Natural killer cell (primary cell): Measurements from ENCODE around the gene FAM228B. TPM values are rescaled to one million over a fixed set of nuclear protein-coding genes. Genes with fewer than 3 reads are reported as not detected.
"Not testable (repeated sequence)": the region's sequence is repeated elsewhere in the genome, so short reads cannot be mapped to it uniquely, and the experiment has no call there.

Source experiments
- ATAC-seq, 3 donors: fragments of 150-1000 bp in 2 of 3; fragments of 200-7000 bp in 1 of 3; cut with Tn5 transposase; 1 replicate in 1 of 3; 2 replicates in 2 of 3; pipeline ENCODE4 v1.10.0; 2021; ENCODE audit warnings: mild to moderate bottlenecking in 2 of 3, moderate library complexity in 2 of 3
- DNase-seq, 2 donors: peaks; one replicate each; pipeline versions ENCODE4 v3.0.0 to v3.0.0-alpha.2; 2013 to 2021; ENCODE audit warnings: mixed read lengths in 1 of 2
- H3K27ac ChIP-seq: one replicate; pipeline ENCODE4 v1.5.1; 2013; ENCODE audit warnings: mild to moderate bottlenecking, low read length
- H3K27me3 ChIP-seq: one replicate; pipeline ENCODE4 v1.6.1; 2013; ENCODE audit warnings: low read length; ENCODE audit not compliant: control insufficient read depth, insufficient read depth
- H3K36me3 ChIP-seq: one replicate; pipeline ENCODE4 v1.6.1; 2013; ENCODE audit warnings: low read length; ENCODE audit not compliant: control insufficient read depth, insufficient read depth
- H3K4me1 ChIP-seq: one replicate; pipeline ENCODE4 v1.6.1; 2013; ENCODE audit warnings: low read length; ENCODE audit not compliant: control insufficient read depth, insufficient read depth
- H3K4me3 ChIP-seq: one replicate; pipeline ENCODE4 v1.5.1; 2013; ENCODE audit warnings: low read length
- H3K9me3 ChIP-seq: one replicate; pipeline ENCODE4 v1.6.1; 2013; ENCODE audit warnings: low read length; ENCODE audit not compliant: control insufficient read depth, insufficient read depth
- H3K27ac Mint-ChIP-seq, 2 donors: one replicate each; pipeline ENCODE4 v1.8.0; 2022; ENCODE audit warnings: mild to moderate bottlenecking in 2 of 2, mixed read lengths in 2 of 2, moderate library complexity in 1 of 2
- H3K27me3 Mint-ChIP-seq, 2 donors: one replicate each; pipeline ENCODE4 v1.8.0; 2022; ENCODE audit warnings: low read depth in 2 of 2, mixed read lengths in 2 of 2
- H3K36me3 Mint-ChIP-seq: one replicate; pipeline ENCODE4 v1.8.0; 2022; ENCODE audit warnings: mixed read lengths
- H3K4me1 Mint-ChIP-seq, 2 donors: one replicate each; pipeline ENCODE4 v1.8.0; 2022; ENCODE audit warnings: mixed read lengths in 2 of 2
- H3K4me3 Mint-ChIP-seq: one replicate; pipeline ENCODE4 v1.8.0; 2022; ENCODE audit warnings: mild to moderate bottlenecking, moderate library complexity, mixed read lengths
- H3K9me3 Mint-ChIP-seq, 2 donors: one replicate each; pipeline ENCODE4 v1.8.0; 2022; ENCODE audit warnings: mixed read lengths in 2 of 2
- WGBS: methylation state at CpG from one replicate; pipeline ENCODE4 v1.1.7; 2013; ENCODE audit warnings: missing lambda C conversion rate; ENCODE audit not compliant: insufficient coverage; 5-methylcytosine and 5-hydroxymethylcytosine counted together
- intact Hi-C: fragments of 100-400 bp; cut with micrococcal nuclease; formaldehyde crosslinking; loops from one replicate; pipeline ENCODE4 v1.14.2; 2022
- total RNA-seq, 4 donors: library from RNA; stranded (reverse); fragments of 120-200 nt in 1 of 4; gene quantifications; one replicate each; pipeline versions ENCODE4 v1.2.3 to v1.2.4, GENCODE V29; 2013 to 2022
- TF ChIP-seq, protein P1 (sequence below): fragments of 200-600 bp; IDR thresholded peaks from one replicate; pipeline ENCODE4 v1.8.0; 2022; ENCODE audit warnings: antibody characterized with exemption

FAM228B gene
- total RNA-seq, 3 donors from 2014 or later (not counting 1 experiment from before 2014, with no cell fraction given) = 31.4 to 35.9 (median 31.5) TPM

DNA sequence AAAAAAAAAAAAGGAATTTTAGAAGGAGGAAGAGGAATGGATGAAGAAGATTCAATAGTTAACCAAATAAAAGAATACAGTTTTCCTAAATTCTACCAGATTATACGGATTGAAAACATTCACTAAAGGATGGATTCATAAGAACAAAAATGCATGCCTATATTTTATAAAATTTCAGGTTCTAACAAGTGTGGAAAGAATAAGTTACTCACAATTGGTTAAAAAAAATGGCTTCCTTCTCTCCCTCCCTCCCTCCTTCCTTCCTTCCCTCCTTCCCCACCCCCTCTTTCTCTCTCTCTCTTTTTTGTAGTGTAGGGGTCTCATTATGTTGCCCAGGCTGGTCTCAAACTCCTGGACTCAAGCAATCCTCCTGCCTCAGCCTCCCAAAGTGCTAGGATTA lies 37.0 kb upstream of the FAM228B start:
- Histone ChIP-seq H3K9me3 (no peaks in the 10 kb centered on the region), H3K4me1 (peaks cover 19% of the 10 kb centered on the region), H3K27ac (no peak overlapping the region), H3K27me3 (no peaks in the 10 kb centered on the region), H3K36me3 (peaks cover 9% of the 10 kb centered on the region), H3K4me3 (no peak overlapping the region)
- intact Hi-C loops = no loop called here
- no peak for DNase-seq
- no peak for ATAC-seq
- no peaks in the 10 kb centered on the region for H3K27me3 Mint-ChIP-seq
- WGBS = no CpG with 5 or more reads among the region's 1 CpG
- no peaks in the 10 kb centered on the region for H3K9me3 Mint-ChIP-seq
- H3K4me3 Mint-ChIP-seq = no peak overlapping the region
- H3K4me1 Mint-ChIP-seq = peaks cover 5 to 29% of the 10 kb centered on the region in 2 donors
- no peaks in the 10 kb centered on the region for H3K36me3 Mint-ChIP-seq
- H3K27ac Mint-ChIP-seq = no peak overlapping the region
- TF ChIP-seq, protein P1, sequence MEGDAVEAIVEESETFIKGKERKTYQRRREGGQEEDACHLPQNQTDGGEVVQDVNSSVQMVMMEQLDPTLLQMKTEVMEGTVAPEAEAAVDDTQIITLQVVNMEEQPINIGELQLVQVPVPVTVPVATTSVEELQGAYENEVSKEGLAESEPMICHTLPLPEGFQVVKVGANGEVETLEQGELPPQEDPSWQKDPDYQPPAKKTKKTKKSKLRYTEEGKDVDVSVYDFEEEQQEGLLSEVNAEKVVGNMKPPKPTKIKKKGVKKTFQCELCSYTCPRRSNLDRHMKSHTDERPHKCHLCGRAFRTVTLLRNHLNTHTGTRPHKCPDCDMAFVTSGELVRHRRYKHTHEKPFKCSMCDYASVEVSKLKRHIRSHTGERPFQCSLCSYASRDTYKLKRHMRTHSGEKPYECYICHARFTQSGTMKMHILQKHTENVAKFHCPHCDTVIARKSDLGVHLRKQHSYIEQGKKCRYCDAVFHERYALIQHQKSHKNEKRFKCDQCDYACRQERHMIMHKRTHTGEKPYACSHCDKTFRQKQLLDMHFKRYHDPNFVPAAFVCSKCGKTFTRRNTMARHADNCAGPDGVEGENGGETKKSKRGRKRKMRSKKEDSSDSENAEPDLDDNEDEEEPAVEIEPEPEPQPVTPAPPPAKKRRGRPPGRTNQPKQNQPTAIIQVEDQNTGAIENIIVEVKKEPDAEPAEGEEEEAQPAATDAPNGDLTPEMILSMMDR = no peak

DNA sequence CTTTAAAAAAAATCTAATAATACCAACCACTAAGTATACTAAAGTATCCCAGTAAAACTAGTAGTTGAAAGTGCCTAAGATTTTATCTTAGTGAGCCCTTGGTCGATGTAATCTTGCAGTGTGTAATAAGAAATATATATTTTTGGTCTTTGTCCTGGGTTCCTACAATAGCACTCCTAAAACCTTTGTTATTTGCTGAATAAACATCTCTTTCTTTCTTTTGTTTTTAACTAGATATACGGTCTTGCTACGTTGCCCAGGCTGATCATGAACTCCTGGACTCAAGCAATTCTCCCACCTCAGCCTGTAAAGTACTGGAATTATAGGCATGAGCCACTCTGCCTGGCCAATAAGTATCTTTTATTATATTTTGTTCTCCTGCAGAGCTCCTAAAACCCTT lies 36.2 kb upstream of the FAM228B start:
- DNase-seq (no peak), ATAC-seq (no peak)
- Histone ChIP-seq H3K27me3 (no peaks in the 10 kb centered on the region), H3K27ac (no peak overlapping the region), H3K36me3 (peaks cover 8% of the 10 kb centered on the region), H3K9me3 (no peaks in the 10 kb centered on the region), H3K4me1 (peaks cover 19% of the 10 kb centered on the region), H3K4me3 (no peak overlapping the region)
- Mint-ChIP-seq H3K27me3 (no peaks in the 10 kb centered on the region), H3K4me3 (no peak overlapping the region), H3K4me1 (peaks cover 5 to 29% of the 10 kb centered on the region in 2 donors), H3K27ac (no peak overlapping the region), H3K36me3 (no peaks in the 10 kb centered on the region), H3K9me3 (no peaks in the 10 kb centered on the region)
- TF ChIP-seq, protein P1 = no peak
- intact Hi-C loops = no loop called here
- WGBS = 100% methylated on average over 2 of the region's 3 CpGs

- H3K36me3 Mint-ChIP-seq = no peaks in the 10 kb centered on the region
- intact Hi-C loops = no loop called here
Measured at GRCh38 chr2:24088821-24089359, 34.4 kb upstream of the FAM228B start.

GRCh38 chr2:24093270-24093669 lies 30.0 kb upstream of the FAM228B start:
- H3K27ac Mint-ChIP-seq, H3K27ac ChIP-seq, H3K27me3 Mint-ChIP-seq, H3K4me1 Mint-ChIP-seq, H3K36me3 Mint-ChIP-seq, DNase-seq, H3K9me3 Mint-ChIP-seq, H3K36me3 ChIP-seq, ATAC-seq, H3K27me3 ChIP-seq, H3K4me3 Mint-ChIP-seq, H3K4me1 ChIP-seq, H3K9me3 ChIP-seq, H3K4me3 ChIP-seq, intact Hi-C loops: not testable (repeated sequence)
- WGBS = no CpG with 5 or more reads among the region's 5 CpGs

More at GRCh38 chr2:24088821-24089359, 34.4 kb upstream of the FAM228B start:
- H3K27ac ChIP-seq = no peak overlapping the region
- Mint-ChIP-seq H3K9me3 (no peaks in the 10 kb centered on the region), H3K27ac (no peak overlapping the region), H3K4me1 (peaks cover 0 to 14% of the 10 kb centered on the region in 2 donors), H3K4me3 (no peak overlapping the region), H3K27me3 (no peaks in the 10 kb centered on the region)
- peaks cover 13% of the 10 kb centered on the region for H3K4me1 ChIP-seq
- TF ChIP-seq, protein P1 = no peak
- DNase-seq (no peak), ATAC-seq (no peak)
- WGBS = 82% methylated on average over 2 of the region's 2 CpGs
- no peaks in the 10 kb centered on the region for H3K9me3 ChIP-seq
- H3K36me3 ChIP-seq = no peaks in the 10 kb centered on the region
- H3K4me3 ChIP-seq = no peak overlapping the region
- no peaks in the 10 kb centered on the region for H3K27me3 ChIP-seq

DNA sequence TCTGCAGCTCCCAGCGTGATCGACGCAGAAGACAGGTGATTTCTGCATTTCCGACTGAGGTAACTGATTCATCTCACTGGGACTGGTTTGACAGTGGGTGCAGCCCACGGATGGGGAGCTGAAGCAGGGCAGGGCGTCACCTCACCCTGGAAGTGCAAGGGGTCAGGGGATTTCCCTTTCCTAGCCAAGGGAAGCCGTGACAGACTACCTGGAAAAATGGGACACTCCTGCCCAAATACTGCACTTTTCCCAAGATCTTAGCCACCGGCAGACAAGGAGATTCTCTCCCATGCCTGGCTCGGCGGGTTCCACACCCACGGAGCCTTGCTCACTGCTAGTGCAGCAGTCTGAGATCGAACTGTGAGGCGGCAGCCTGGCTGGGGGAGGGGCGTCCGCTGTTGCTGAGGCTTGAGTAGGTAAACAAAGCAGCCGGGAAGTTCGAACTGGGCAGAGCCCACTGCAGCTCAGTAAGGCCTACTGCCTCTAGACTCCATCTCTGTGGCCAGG lies 28.0 kb upstream of the FAM228B start:
- H3K27me3 Mint-ChIP-seq, DNase-seq, intact Hi-C loops, ATAC-seq, H3K27me3 ChIP-seq, H3K36me3 ChIP-seq, H3K27ac ChIP-seq, H3K4me1 ChIP-seq, H3K36me3 Mint-ChIP-seq, H3K9me3 ChIP-seq, H3K4me3 Mint-ChIP-seq, H3K9me3 Mint-ChIP-seq, H3K4me1 Mint-ChIP-seq, H3K4me3 ChIP-seq, H3K27ac Mint-ChIP-seq: not testable (repeated sequence)
- 96% methylated on average over 17 of the region's 17 CpGs for WGBS

DNA sequence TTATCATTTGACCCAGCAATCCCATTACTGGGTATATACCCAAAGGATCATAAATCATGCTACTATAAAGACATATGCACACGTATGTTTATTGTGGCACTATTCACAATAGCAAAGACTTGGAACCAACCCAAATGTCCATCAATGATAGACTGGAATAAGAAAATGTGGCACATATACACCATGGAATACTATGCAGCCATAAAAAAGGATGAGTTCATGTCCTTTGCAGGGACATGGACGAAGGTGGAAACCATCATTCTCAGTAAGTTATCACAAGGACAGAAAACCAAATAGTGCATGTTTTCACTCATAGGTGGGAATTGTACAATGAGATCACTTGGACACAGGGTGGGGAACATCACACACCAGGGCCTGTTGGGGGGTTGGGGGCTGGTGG lies 22.5 kb upstream of the FAM228B start:
- H3K9me3 Mint-ChIP-seq, H3K9me3 ChIP-seq, H3K27ac ChIP-seq, H3K4me3 ChIP-seq, DNase-seq, H3K4me3 Mint-ChIP-seq, H3K27me3 ChIP-seq, ATAC-seq, H3K4me1 ChIP-seq, H3K27ac Mint-ChIP-seq, H3K36me3 ChIP-seq, H3K4me1 Mint-ChIP-seq, H3K27me3 Mint-ChIP-seq, intact Hi-C loops: not testable (repeated sequence)
- H3K36me3 Mint-ChIP-seq = peaks cover 12% of the 10 kb centered on the region
- 90% methylated on average over 1 of the region's 2 CpGs for WGBS
